Measurements from ENCODE around the gene CCDC112.
A peak's percentile ranks its signal among the peaks of the same experiment; 100 is the strongest.
"Not testable (repeated sequence)": the region's sequence is repeated elsewhere in the genome, so short reads cannot be mapped to it uniquely, and the experiment has no call there.

The CCDC112 gene

GRCh38 chr5:115296124-115297022 is at the start of gene CCDC112:
CCDC112 (minus strand) TSS chr5:115296654; CDS start chr5:115296543, 111 bp downstream.
- peak; percentile 52 for DNase-seq (ENCODE audit: low read depth)
- H3K4me3 ChIP-seq (ENCODE audit: low read depth, low read length), result peak within 1 kb of the TSS; percentile 81

GRCh38 chr5:115345344-115345743 is 48.9 kb upstream of the CCDC112 start:
- no peak overlapping the region for H3K4me3 ChIP-seq (ENCODE audit: low read depth, low read length)
- DNase-seq (ENCODE audit: low read depth), result no peak

GRCh38 chr5:115343855-115344254 is 47.4 kb upstream of the CCDC112 start:
- no peak overlapping the region for H3K4me3 ChIP-seq (ENCODE audit: low read depth, low read length)
- no peak for DNase-seq (ENCODE audit: low read depth)

- DNase-seq (ENCODE audit: low read depth), result no peak
- no peak overlapping the region for H3K4me3 ChIP-seq (ENCODE audit: low read depth, low read length)
Observed at GRCh38 chr5:115342590-115343377, 46.3 kb upstream of the CCDC112 start.

- no peak overlapping the region for H3K4me3 ChIP-seq (ENCODE audit: low read depth, low read length)
- no peak for DNase-seq (ENCODE audit: low read depth)
Observed at GRCh38 chr5:115341745-115342144, 45.3 kb upstream of the CCDC112 start.

GRCh38 chr5:115338851-115339250 is 42.4 kb upstream of the CCDC112 start:
- no peak for DNase-seq (ENCODE audit: low read depth)
- no peak overlapping the region for H3K4me3 ChIP-seq (ENCODE audit: low read depth, low read length)

- no peak overlapping the region for H3K4me3 ChIP-seq (ENCODE audit: low read depth, low read length)
- DNase-seq (ENCODE audit: low read depth), result no peak
Observed at GRCh38 chr5:115337882-115338281, 41.4 kb upstream of the CCDC112 start.

- no peak overlapping the region for H3K4me3 ChIP-seq (ENCODE audit: low read depth, low read length)
- no peak for DNase-seq (ENCODE audit: low read depth)
Observed at GRCh38 chr5:115336964-115337363, 40.5 kb upstream of the CCDC112 start.

- H3K4me3 ChIP-seq (ENCODE audit: low read depth, low read length), result no peak overlapping the region
- no peak for DNase-seq (ENCODE audit: low read depth)
Observed at GRCh38 chr5:115336201-115336720, 39.8 kb upstream of the CCDC112 start.

- DNase-seq (ENCODE audit: low read depth), result no peak
- H3K4me3 ChIP-seq (ENCODE audit: low read depth, low read length), result no peak overlapping the region
Observed at GRCh38 chr5:115335301-115335700, 38.8 kb upstream of the CCDC112 start.

GRCh38 chr5:115333164-115333563 is 36.7 kb upstream of the CCDC112 start:
- H3K4me3 ChIP-seq (ENCODE audit: low read depth, low read length), result no peak overlapping the region
- no peak for DNase-seq (ENCODE audit: low read depth)

GRCh38 chr5:115330830-115331229 is 34.4 kb upstream of the CCDC112 start:
- no peak for DNase-seq (ENCODE audit: low read depth)
- H3K4me3 ChIP-seq (ENCODE audit: low read depth, low read length), result no peak overlapping the region

- H3K4me3 ChIP-seq (ENCODE audit: low read depth, low read length), result no peak overlapping the region
- no peak for DNase-seq (ENCODE audit: low read depth)
Observed at GRCh38 chr5:115329475-115329874, 33.0 kb upstream of the CCDC112 start.

- H3K4me3 ChIP-seq (ENCODE audit: low read depth, low read length); DNase-seq (ENCODE audit: low read depth): not testable (repeated sequence)
Observed at GRCh38 chr5:115328617-115329274, 32.3 kb upstream of the CCDC112 start.

GRCh38 chr5:115325296-115325959 is 29.0 kb upstream of the CCDC112 start:
- no peak overlapping the region for H3K4me3 ChIP-seq (ENCODE audit: low read depth, low read length)
- DNase-seq (ENCODE audit: low read depth), result peak; percentile 45

- DNase-seq (ENCODE audit: low read depth), result no peak
- no peak overlapping the region for H3K4me3 ChIP-seq (ENCODE audit: low read depth, low read length)
Observed at GRCh38 chr5:115324021-115324420, 27.6 kb upstream of the CCDC112 start.

- no peak for DNase-seq (ENCODE audit: low read depth)
Observed at GRCh38 chr5:115322729-115323128, 26.3 kb upstream of the CCDC112 start.

GRCh38 chr5:115321309-115321708 is 24.9 kb upstream of the CCDC112 start:
- DNase-seq (ENCODE audit: low read depth), result no peak
- no peak overlapping the region for H3K4me3 ChIP-seq (ENCODE audit: low read depth, low read length)

More at GRCh38 chr5:115322729-115323128, 26.3 kb upstream of the CCDC112 start:
- H3K4me3 ChIP-seq (ENCODE audit: low read depth, low read length), result no peak overlapping the region

- no peak overlapping the region for H3K4me3 ChIP-seq (ENCODE audit: low read depth, low read length)
- no peak for DNase-seq (ENCODE audit: low read depth)
Observed at GRCh38 chr5:115320515-115320914, 24.1 kb upstream of the CCDC112 start.
